Prostate gland (tissue), 2 donors: ENCODE data around the gene SUV39H1. TPM values are rescaled to one million over a fixed set of nuclear protein-coding genes. Genes with fewer than 3 reads are reported as not detected.
A peak's percentile ranks its signal among the peaks of the same experiment; 100 is the strongest.

Experiments used
- DNase-seq: peaks from one replicate; pipeline ENCODE4 v3.0.0-alpha.2; 2019; ENCODE audit warnings: low spot score
- H3K27ac ChIP-seq, 2 donors: fragments of 200-600 bp; sonication (generic); 2 replicates each; pipeline ENCODE4 v1.5.1; 2017 to 2019
- H3K27me3 ChIP-seq: fragments of 200-600 bp; sonication (generic); replicated peaks from 2 replicates; pipeline ENCODE4 v1.5.1; 2019; ENCODE audit not compliant: insufficient read depth
- H3K36me3 ChIP-seq, 2 donors: fragments of 200-600 bp; sonication (generic); 1 replicate in 1 of 2; 2 replicates in 1 of 2; pipeline versions ENCODE4 v1.5.1 to v1.8.1; 2017 to 2019
- H3K4me1 ChIP-seq: fragments of 200-600 bp; sonication (generic); replicated peaks from 2 replicates; pipeline ENCODE4 v1.5.1; 2019
- H3K4me3 ChIP-seq, 2 donors: fragments of 200-600 bp; sonication (generic); 2 replicates each; pipeline ENCODE4 v1.5.1; 2017 to 2019
- H3K9me3 ChIP-seq: fragments of 200-600 bp; sonication (generic); 2 replicates; pipeline ENCODE4 v1.5.1; 2017
- POLR2A ChIP-seq: fragments of 450-650 bp; IDR thresholded peaks from one replicate; pipeline ENCODE4 v1.6.1; 2016; ENCODE audit warnings: antibody characterized with exemption, mild to moderate bottlenecking
- POLR2AphosphoS5 ChIP-seq: sonication (generic); formaldehyde crosslinking; IDR thresholded peaks from one replicate; pipeline ENCODE4 v1.6.1; 2017; ENCODE audit warnings: antibody characterized with exemption
- WGBS: methylation state at CpG from one replicate; pipeline ENCODE4 v1.1.5; 2018; 5-methylcytosine and 5-hydroxymethylcytosine counted together
- intact Hi-C: fragments of 100-400 bp; cut with DNase I; formaldehyde crosslinking; loops from one replicate; pipeline ENCODE4 v1.14.2; 2022
- total RNA-seq, 2 donors: library from RNA; depleted of rRNA; stranded (reverse); fragments of >200 nt; gene quantifications; one replicate each; pipeline ENCODE4 v1.1.0, GENCODE V29; 2016
- TF ChIP-seq, protein P1 (sequence below), 4 experiments: fragments of 200-600 bp in 2 of 4; fragments of 450-650 bp in 2 of 4; sonication (generic) in 2 of 4; IDR thresholded peaks; 1 replicate in 3 of 4; 2 replicates in 1 of 4; pipeline ENCODE4 v1.5.1; 2016 to 2019; ENCODE audit warnings: antibody characterized with exemption in 4 of 4, mild to moderate bottlenecking in 2 of 4, moderate library complexity in 2 of 4

Gene SUV39H1
- total RNA-seq, 2 donors from 2014 or later: 7.4 to 9.1 TPM

DNA sequence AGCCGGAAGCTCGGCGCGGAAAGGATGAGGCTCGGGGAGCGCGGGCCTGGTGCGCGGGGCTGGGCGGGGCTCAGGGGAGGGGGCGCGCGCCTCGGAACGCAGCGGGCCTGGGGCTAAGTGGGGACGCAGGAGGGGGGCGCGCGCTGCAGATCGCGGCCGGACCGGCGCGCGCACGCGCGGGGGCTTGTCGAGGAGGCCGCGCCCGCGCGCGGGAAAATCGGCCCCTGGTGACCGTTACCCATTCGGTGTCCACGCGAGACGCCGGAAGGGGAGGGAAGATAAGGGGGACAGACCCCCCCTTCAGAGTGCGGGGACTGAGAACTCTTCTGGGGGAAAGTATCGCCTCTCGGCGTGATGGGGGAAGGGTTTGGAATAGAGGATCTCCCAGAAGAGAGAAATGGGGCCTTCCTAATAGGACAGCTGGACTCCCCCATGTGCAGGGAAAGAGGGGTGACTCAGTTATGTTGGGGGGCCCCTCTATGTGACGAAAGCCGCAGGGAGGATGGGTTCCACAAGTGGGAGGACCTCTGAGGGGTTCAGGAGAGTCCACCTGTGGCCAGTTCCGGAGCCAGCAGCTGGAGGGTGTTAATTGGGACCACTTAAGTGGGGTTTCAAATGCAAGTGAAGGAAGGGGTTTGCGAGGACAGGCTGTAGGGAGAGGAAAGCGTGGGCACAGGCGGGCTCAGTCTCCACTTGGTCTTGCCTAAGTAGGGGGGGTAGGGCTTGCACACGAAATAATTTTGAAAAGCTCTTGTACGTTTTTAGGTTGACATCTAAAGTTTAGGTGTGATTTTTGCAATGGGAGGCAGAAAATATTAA, 584 bp downstream of the SUV39H1 start:
- no peaks in the 10 kb centered on the region for H3K27me3 ChIP-seq
- H3K36me3 ChIP-seq: no peaks in the 10 kb centered on the region
- peak overlapping the region; percentile 46 to 63 for H3K4me3 ChIP-seq
- intact Hi-C loops: loop anchor here (2.0 to 10.0 kb wide), 2 partner anchors 40 to 108 kb away; partner anchors contain the start of gene HDAC6
- under 1% methylated on average over 20 of the region's 56 CpGs for WGBS
- no peaks in the 10 kb centered on the region for H3K9me3 ChIP-seq
- TF ChIP-seq, protein P1, sequence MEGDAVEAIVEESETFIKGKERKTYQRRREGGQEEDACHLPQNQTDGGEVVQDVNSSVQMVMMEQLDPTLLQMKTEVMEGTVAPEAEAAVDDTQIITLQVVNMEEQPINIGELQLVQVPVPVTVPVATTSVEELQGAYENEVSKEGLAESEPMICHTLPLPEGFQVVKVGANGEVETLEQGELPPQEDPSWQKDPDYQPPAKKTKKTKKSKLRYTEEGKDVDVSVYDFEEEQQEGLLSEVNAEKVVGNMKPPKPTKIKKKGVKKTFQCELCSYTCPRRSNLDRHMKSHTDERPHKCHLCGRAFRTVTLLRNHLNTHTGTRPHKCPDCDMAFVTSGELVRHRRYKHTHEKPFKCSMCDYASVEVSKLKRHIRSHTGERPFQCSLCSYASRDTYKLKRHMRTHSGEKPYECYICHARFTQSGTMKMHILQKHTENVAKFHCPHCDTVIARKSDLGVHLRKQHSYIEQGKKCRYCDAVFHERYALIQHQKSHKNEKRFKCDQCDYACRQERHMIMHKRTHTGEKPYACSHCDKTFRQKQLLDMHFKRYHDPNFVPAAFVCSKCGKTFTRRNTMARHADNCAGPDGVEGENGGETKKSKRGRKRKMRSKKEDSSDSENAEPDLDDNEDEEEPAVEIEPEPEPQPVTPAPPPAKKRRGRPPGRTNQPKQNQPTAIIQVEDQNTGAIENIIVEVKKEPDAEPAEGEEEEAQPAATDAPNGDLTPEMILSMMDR (IDR thresholded peaks at IDR 0.05): no peak
- TF ChIP-seq POLR2AphosphoS5 (no peak), POLR2A (no peak)
- H3K4me1 ChIP-seq: no peaks in the 10 kb centered on the region
- peak overlapping the region; percentile 83 to 86 for H3K27ac ChIP-seq
- DNase-seq: no peak

DNA sequence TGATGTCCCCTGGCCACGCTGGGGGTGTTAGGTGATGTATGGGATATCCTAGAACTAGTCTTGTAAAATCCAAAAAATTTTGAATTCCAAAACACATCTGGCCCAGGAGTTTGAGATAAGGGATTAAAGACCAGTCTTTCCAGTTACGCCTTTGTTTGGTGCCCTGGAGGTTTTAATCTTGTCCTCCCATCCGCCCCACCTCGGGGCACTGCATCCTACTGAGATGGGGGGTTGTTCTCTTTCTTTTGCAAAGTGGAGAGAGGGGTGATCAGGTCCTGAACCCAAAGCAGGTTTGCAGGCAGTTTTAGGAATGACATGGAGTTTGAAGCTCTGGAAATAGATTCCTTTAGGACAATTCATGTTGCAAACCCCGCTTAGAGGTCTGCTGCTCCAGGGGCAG, 1.8 kb downstream of the SUV39H1 start:
- Histone ChIP-seq H3K27ac (no peak overlapping the region), H3K9me3 (no peaks in the 10 kb centered on the region), H3K36me3 (no peaks in the 10 kb centered on the region), H3K27me3 (no peaks in the 10 kb centered on the region), H3K4me3 (no peak overlapping the region), H3K4me1 (no peaks in the 10 kb centered on the region)
- TF ChIP-seq POLR2AphosphoS5 (no peak), POLR2A (no peak)
- TF ChIP-seq, protein P1 (IDR thresholded peaks at IDR 0.05): no peak
- no peak for DNase-seq
- intact Hi-C loops: loop anchor here (10.0 kb wide), 1 partner anchor 106 kb away; the partner anchor contains the start of gene HDAC6
- WGBS: 74% methylated on average over 5 of the region's 5 CpGs

DNA sequence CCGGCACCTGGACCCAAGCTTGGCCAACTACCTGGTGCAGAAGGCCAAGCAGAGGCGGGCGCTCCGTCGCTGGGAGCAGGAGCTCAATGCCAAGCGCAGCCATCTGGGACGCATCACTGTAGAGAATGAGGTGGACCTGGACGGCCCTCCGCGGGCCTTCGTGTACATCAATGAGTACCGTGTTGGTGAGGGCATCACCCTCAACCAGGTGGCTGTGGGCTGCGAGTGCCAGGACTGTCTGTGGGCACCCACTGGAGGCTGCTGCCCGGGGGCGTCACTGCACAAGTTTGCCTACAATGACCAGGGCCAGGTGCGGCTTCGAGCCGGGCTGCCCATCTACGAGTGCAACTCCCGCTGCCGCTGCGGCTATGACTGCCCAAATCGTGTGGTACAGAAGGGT, 3.7 kb downstream of the SUV39H1 start:
- intact Hi-C loops: no loop called here
- no peaks in the 10 kb centered on the region for H3K27me3 ChIP-seq
- no peak overlapping the region for H3K4me3 ChIP-seq
- no peak for TF ChIP-seq POLR2A
- TF ChIP-seq, protein P1 (IDR thresholded peaks at IDR 0.05): no peak
- no peak for TF ChIP-seq POLR2AphosphoS5
- no peak for DNase-seq
- 100% methylated on average over 1 of the region's 23 CpGs for WGBS
- H3K27ac ChIP-seq: no peak overlapping the region
- no peaks in the 10 kb centered on the region for H3K36me3 ChIP-seq
- no peaks in the 10 kb centered on the region for H3K4me1 ChIP-seq
- H3K9me3 ChIP-seq: no peaks in the 10 kb centered on the region

DNA sequence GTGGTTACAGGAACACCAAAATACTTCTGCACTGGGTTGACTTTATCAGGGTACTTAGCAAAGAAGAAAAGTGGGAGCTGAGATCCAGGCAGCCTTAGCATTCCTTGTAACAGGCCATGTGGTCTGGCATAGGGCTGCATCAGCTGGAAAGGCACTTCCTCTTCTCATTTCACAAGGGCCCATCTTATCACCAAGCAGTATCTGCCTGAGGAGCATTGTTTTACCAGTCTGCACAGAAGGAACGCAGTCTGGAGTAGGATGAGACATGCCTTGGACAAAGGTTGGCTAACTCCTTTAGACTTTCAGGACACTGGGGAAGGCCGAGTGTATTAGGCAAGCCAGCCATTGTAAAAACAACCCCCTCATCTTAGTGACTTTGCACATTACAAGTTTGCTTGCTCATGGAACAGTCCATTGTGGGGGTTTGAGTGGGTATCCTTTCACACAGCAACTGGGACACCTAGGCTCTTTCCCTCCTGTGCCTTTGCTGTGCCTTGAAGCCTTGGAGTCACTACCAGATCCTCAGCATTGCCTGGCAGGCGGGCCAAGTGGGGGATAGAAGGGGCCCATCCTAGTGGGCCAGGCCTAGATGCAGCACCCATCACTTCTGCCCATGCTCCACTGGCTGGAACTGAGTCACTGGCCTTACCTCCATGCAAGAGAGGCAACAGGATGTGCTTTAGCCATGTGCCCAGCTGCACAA, 4.6 kb downstream of the SUV39H1 start:
- H3K27me3 ChIP-seq: no peaks in the 10 kb centered on the region
- H3K4me3 ChIP-seq: no peak overlapping the region
- no peaks in the 10 kb centered on the region for H3K9me3 ChIP-seq
- WGBS: 76% methylated on average over 3 of the region's 3 CpGs
- DNase-seq: no peak
- intact Hi-C loops: no loop called here
- H3K27ac ChIP-seq: no peak overlapping the region
- no peaks in the 10 kb centered on the region for H3K4me1 ChIP-seq
- no peaks in the 10 kb centered on the region for H3K36me3 ChIP-seq
- TF ChIP-seq, protein P1 (IDR thresholded peaks at IDR 0.05): no peak
- TF ChIP-seq POLR2AphosphoS5 (no peak), POLR2A (no peak)
